Thyroid gland (tissue), 4 donors: ENCODE data around the gene SLC24A4. TPM values are rescaled to one million over a fixed set of nuclear protein-coding genes. Genes with fewer than 3 reads are reported as not detected.

Experiments
- DNase-seq, 2 donors: peaks; one replicate each; pipeline ENCODE4 v3.0.0-alpha.2; 2019
- H3K27ac ChIP-seq, 3 donors: fragments of 200-600 bp; sonication (generic); 1 replicate in 2 of 3; 2 replicates in 1 of 3; pipeline ENCODE4 v1.5.1; 2016 to 2019; ENCODE audit warnings: mild to moderate bottlenecking in 1 of 3, moderate library complexity in 1 of 3
- H3K27me3 ChIP-seq: fragments of 200-600 bp; sonication (generic); one replicate; pipeline ENCODE4 v1.5.1; 2019
- H3K36me3 ChIP-seq, 2 donors: fragments of 200-600 bp; sonication (generic); one replicate each; pipeline ENCODE4 v1.5.1; 2016 to 2019
- H3K4me1 ChIP-seq, 2 donors: fragments of 200-600 bp; sonication (generic); one replicate each; pipeline ENCODE4 v1.5.1; 2017 to 2019
- H3K4me3 ChIP-seq, 3 donors: fragments of 200-600 bp; sonication (generic); replicated peaks in 1 of 3; 1 replicate in 2 of 3; 2 replicates in 1 of 3; pipeline ENCODE4 v1.5.1; 2016; ENCODE audit warnings: mild to moderate bottlenecking in 1 of 3
- H3K9me3 ChIP-seq: fragments of 200-600 bp; sonication (generic); one replicate; pipeline ENCODE4 v1.5.1; 2017
- CTCF ChIP-seq, 6 experiments: fragments of 200-600 bp in 3 of 6; fragments of 450-650 bp in 3 of 6; sonication (generic) in 3 of 6; IDR thresholded peaks; one replicate each; pipeline ENCODE4 v1.5.1; 2016 to 2019; ENCODE audit warnings: antibody characterized with exemption in 6 of 6, mild to moderate bottlenecking in 2 of 6, inconsistent platforms in 1 of 6, moderate library complexity in 1 of 6
- POLR2A ChIP-seq, 2 donors: fragments of 450-650 bp; IDR thresholded peaks; one replicate each; pipeline ENCODE4 v1.6.1; 2017; ENCODE audit warnings: antibody characterized with exemption in 2 of 2, mild to moderate bottlenecking in 2 of 2, moderate library complexity in 1 of 2
- WGBS, 2 donors: methylation state at CpG; one replicate each; pipeline ENCODE4 v1.1.5; 2017; 5-methylcytosine and 5-hydroxymethylcytosine counted together
- intact Hi-C: fragments of 100-400 bp; cut with DNase I; formaldehyde crosslinking; loops from one replicate; pipeline ENCODE4 v1.15.1; 2023
- total RNA-seq, 4 donors: library from RNA; depleted of rRNA; stranded (reverse); fragments of >200 nt; gene quantifications; one replicate each; pipeline ENCODE4 v1.2.3, GENCODE V29; 2016

The SLC24A4 gene
- total RNA-seq, 4 donors from 2014 or later, result 0.05 to 0.46 (median 0.19) TPM

- Histone ChIP-seq H3K27ac (no peak overlapping the region), H3K4me3 (no peak overlapping the region), H3K27me3 (no peaks in the 10 kb centered on the region), H3K4me1 (no peaks in the 10 kb centered on the region), H3K36me3 (no peaks in the 10 kb centered on the region), H3K9me3 (no peaks in the 10 kb centered on the region)
- intact Hi-C loops, result no loop called here
- no peak for DNase-seq
- TF ChIP-seq CTCF (IDR thresholded peaks at IDR 0.05), result no peak
- TF ChIP-seq POLR2A (IDR thresholded peaks at IDR 0.05), result no peak
- 67 to 74% methylated on average over 14 of the region's 14 CpGs for WGBS, 2 donors
These were observed 39.8 kb downstream of the SLC24A4 start for GRCh38 chr14:92362781-92363235.

- no peak for TF ChIP-seq POLR2A (IDR thresholded peaks at IDR 0.05)
- TF ChIP-seq CTCF (IDR thresholded peaks at IDR 0.05), result no peak
- Histone ChIP-seq H3K4me1 (no peaks in the 10 kb centered on the region), H3K36me3 (no peaks in the 10 kb centered on the region), H3K9me3 (no peaks in the 10 kb centered on the region), H3K27ac (no peak overlapping the region), H3K4me3 (no peak overlapping the region), H3K27me3 (no peaks in the 10 kb centered on the region)
- 74 to 75% methylated on average over 10 to 11 of the region's 11 CpGs for WGBS, 2 donors
- intact Hi-C loops, result no loop called here
- DNase-seq, result no peak
These were observed 43.3 kb downstream of the SLC24A4 start for GRCh38 chr14:92366237-92366636.

- Histone ChIP-seq H3K36me3 (no peaks in the 10 kb centered on the region), H3K27me3 (no peaks in the 10 kb centered on the region), H3K4me3 (no peak overlapping the region), H3K27ac (no peak overlapping the region), H3K4me1 (no peaks in the 10 kb centered on the region), H3K9me3 (no peaks in the 10 kb centered on the region)
- 80 to 81% methylated on average over 6 of the region's 6 CpGs for whole genome bisulfite sequencing, 2 donors
- TF ChIP-seq POLR2A (IDR thresholded peaks at IDR 0.05) (no peak), CTCF (IDR thresholded peaks at IDR 0.05) (no peak)
- intact Hi-C loops, result no loop called here
- no peak for DNase-seq
These were observed 45.0 kb downstream of the SLC24A4 start for GRCh38 chr14:92368001-92368400.

- H3K9me3 ChIP-seq, result no peaks in the 10 kb centered on the region
- H3K4me1 ChIP-seq, result no peaks in the 10 kb centered on the region
- WGBS, 2 donors, result 90% methylated on average over 3 of the region's 3 CpGs
- H3K27ac ChIP-seq, result no peak overlapping the region
- no peaks in the 10 kb centered on the region for H3K36me3 ChIP-seq
- H3K27me3 ChIP-seq, result no peaks in the 10 kb centered on the region
- DNase-seq, result no peak
- H3K4me3 ChIP-seq, result no peak overlapping the region
- TF ChIP-seq CTCF (IDR thresholded peaks at IDR 0.05) (no peak), POLR2A (IDR thresholded peaks at IDR 0.05) (no peak)
- intact Hi-C loops, result no loop called here
These were observed 46.1 kb downstream of the SLC24A4 start for GRCh38 chr14:92369097-92369496.

- intact Hi-C loops, result no loop called here
- no peak for DNase-seq
These were observed 49.3 kb downstream of the SLC24A4 start for GRCh38 chr14:92372230-92372629.

More at GRCh38 chr14:92372230-92372629, 49.3 kb downstream of the SLC24A4 start:
- no peaks in the 10 kb centered on the region for H3K36me3 ChIP-seq
- no peaks in the 10 kb centered on the region for H3K4me1 ChIP-seq
- no peaks in the 10 kb centered on the region for H3K9me3 ChIP-seq
- H3K27ac ChIP-seq, result no peak overlapping the region
- no peak for TF ChIP-seq POLR2A (IDR thresholded peaks at IDR 0.05)
- no peak for TF ChIP-seq CTCF (IDR thresholded peaks at IDR 0.05)
- H3K4me3 ChIP-seq, result no peak overlapping the region
- 81 to 100% methylated on average over 1 to 2 of the region's 2 CpGs for WGBS, 2 donors
- H3K27me3 ChIP-seq, result no peaks in the 10 kb centered on the region
